H1 (cell line): ENCODE measurements around the gene BUD13. TPM values are rescaled to one million over a fixed set of nuclear protein-coding genes. Genes with fewer than 3 reads are reported as not detected.

Experiments
- CTCF ChIA-PET: fragments of 300-600 bp; sonication (Branson Sonifier 250); formaldehyde crosslinking; loops from one replicate; lab custom pipeline; 2021; ENCODE audit not compliant: partially characterized antibody; lab: Charles Lee
- POLR2A ChIA-PET: fragments of 300-600 bp; sonication (Branson Sonifier 250); formaldehyde crosslinking; loops from one replicate; lab custom pipeline; 2021; ENCODE audit warnings: inconsistent platforms; ENCODE audit not compliant: partially characterized antibody; lab: Charles Lee
- DNase-seq, 2 experiments: peaks; one replicate each; pipeline versions ENCODE4 v3.0.0 to v3.0.0-alpha.2; 2010 to 2022; ENCODE audit warnings: low spot score in 2 of 2, low read depth in 1 of 2, mixed read lengths in 1 of 2
- FAIRE-seq: peaks from 2 replicates; lab custom pipeline; 2011; peaks lifted over from hg19 to GRCh38; lab: Jason Lieb, UNC
- H2AFZ ChIP-seq: 2 replicates; pipeline ENCODE4 v1.8.1; 2012; ENCODE audit warnings: low read length, inconsistent platforms
- H2AK5ac ChIP-seq: 2 replicates; pipeline ENCODE4 v1.6.1; 2013; ENCODE audit warnings: low read depth, low read length
- H2BK120ac ChIP-seq: replicated peaks from 2 replicates; pipeline ENCODE3; 2013; ENCODE audit warnings: low read depth, low read length, inconsistent platforms
- H2BK12ac ChIP-seq: 2 replicates; pipeline ENCODE4 v1.6.1; 2013; ENCODE audit warnings: low read depth, low read length
- H2BK15ac ChIP-seq: 2 replicates; pipeline ENCODE4 v1.6.1; 2013; ENCODE audit warnings: low read length
- H2BK20ac ChIP-seq: 2 replicates; pipeline ENCODE4 v1.6.1; 2013; ENCODE audit warnings: low read length
- H2BK5ac ChIP-seq: 2 replicates; pipeline ENCODE4 v1.6.1; 2013; ENCODE audit warnings: low read depth, low read length
- H3K14ac ChIP-seq: 2 replicates; pipeline ENCODE4 v1.6.1; 2013; ENCODE audit warnings: inconsistent platforms; ENCODE audit not compliant: insufficient read length
- H3K18ac ChIP-seq: 2 replicates; pipeline ENCODE4 v1.6.1; 2013; ENCODE audit warnings: low read length; ENCODE audit errors: extremely low read depth
- H3K23ac ChIP-seq: 2 replicates; pipeline ENCODE4 v1.6.1; 2013; ENCODE audit warnings: inconsistent platforms; ENCODE audit not compliant: insufficient read length
- H3K23me2 ChIP-seq: 2 replicates; pipeline ENCODE4 v1.6.1; 2013; ENCODE audit warnings: low read depth, low read length
- H3K27ac ChIP-seq: 2 replicates; pipeline ENCODE4 v1.6.1; 2011; ENCODE audit warnings: low read depth, low read length, inconsistent platforms
- H3K27me3 ChIP-seq, 4 experiments: replicated peaks in 1 of 4; 1 replicate in 1 of 4; 2 replicates in 3 of 4; pipeline versions ENCODE4 v1.6.1 to v1.8.1; 2011 to 2013; ENCODE audit warnings: low read length in 3 of 4, mild to moderate bottlenecking in 3 of 4, inconsistent platforms in 2 of 4, mixed read lengths in 2 of 4, moderate library complexity in 1 of 4; ENCODE audit not compliant: control insufficient read depth in 3 of 4, insufficient read depth in 3 of 4; ENCODE audit errors: extremely low read depth in 1 of 4
- H3K36me3 ChIP-seq, 4 experiments: 2 replicates each; pipeline versions ENCODE4 v1.6.1 to v1.8.1; 2011 to 2013; ENCODE audit warnings: mild to moderate bottlenecking in 4 of 4, low read length in 3 of 4, moderate library complexity in 2 of 4, control low read depth in 1 of 4, inconsistent platforms in 1 of 4; ENCODE audit not compliant: insufficient read depth in 4 of 4, control insufficient read depth in 2 of 4
- H3K4ac ChIP-seq: replicated peaks from 2 replicates; pipeline ENCODE3; 2013; ENCODE audit warnings: low read length, low read depth, mixed read lengths, inconsistent platforms; ENCODE audit not compliant: insufficient read length
- H3K4me1 ChIP-seq, 4 experiments: replicated peaks in 1 of 4; 1 replicate in 1 of 4; 2 replicates in 3 of 4; pipeline versions ENCODE4 v1.6.1 to v1.8.1; 2011 to 2013; ENCODE audit warnings: low read length in 3 of 4, inconsistent platforms in 2 of 4, mixed read lengths in 1 of 4; ENCODE audit not compliant: insufficient read depth in 4 of 4, control insufficient read depth in 3 of 4
- H3K4me2 ChIP-seq, 2 experiments: 2 replicates each; pipeline versions ENCODE4 v1.6.1 to v1.8.1; 2011 to 2013; ENCODE audit warnings: low read depth in 2 of 2, low read length in 2 of 2, control low read depth in 1 of 2, inconsistent platforms in 1 of 2, mild to moderate bottlenecking in 1 of 2; ENCODE audit not compliant: insufficient read depth in 1 of 2
- H3K4me3 ChIP-seq, 4 experiments: fragments of 200-600, 300-600 bp in 1 of 4; sonication (generic), shearing (Covaris generic), sonication (Bioruptor Twin) in 1 of 4; 2 replicates each; pipeline versions ENCODE4 v1.5.1 to v1.8.1; 2011 to 2016; ENCODE audit warnings: low read length in 4 of 4, low read depth in 3 of 4, control low read depth in 2 of 4, inconsistent platforms in 2 of 4, mild to moderate bottlenecking in 2 of 4, mixed read lengths in 1 of 4, moderate library complexity in 1 of 4; ENCODE audit not compliant: insufficient read depth in 2 of 4; ENCODE audit errors: extremely low read depth in 1 of 4
- H3K56ac ChIP-seq: replicated peaks from 2 replicates; pipeline ENCODE3; 2013; ENCODE audit warnings: low read depth, mild to moderate bottlenecking, mixed read lengths, low read length, inconsistent platforms; ENCODE audit not compliant: insufficient read length
- H3K79me1 ChIP-seq: 2 replicates; pipeline ENCODE4 v1.6.1; 2013; ENCODE audit warnings: low read depth, low read length, control low read depth
- H3K79me2 ChIP-seq, 2 experiments: 2 replicates each; pipeline versions ENCODE4 v1.6.1 to v1.8.1; 2012 to 2013; ENCODE audit warnings: low read length in 2 of 2, mild to moderate bottlenecking in 2 of 2, inconsistent platforms in 1 of 2; ENCODE audit not compliant: insufficient read depth in 2 of 2, control insufficient read depth in 1 of 2
- H3K9ac ChIP-seq, 4 experiments: replicated peaks in 1 of 4; 1 replicate in 1 of 4; 2 replicates in 3 of 4; pipeline versions ENCODE4 v1.6.1 to v1.8.1; 2011 to 2013; ENCODE audit warnings: low read depth in 3 of 4, low read length in 3 of 4, control low read depth in 2 of 4, mild to moderate bottlenecking in 2 of 4, moderate library complexity in 2 of 4, inconsistent platforms in 1 of 4; ENCODE audit errors: extremely low read depth in 1 of 4
- H3K9me3 ChIP-seq, 2 experiments: 2 replicates each; pipeline versions ENCODE4 v1.6.1 to v1.8.1; 2012 to 2013; ENCODE audit warnings: mild to moderate bottlenecking in 2 of 2, moderate library complexity in 2 of 2, control low read depth in 1 of 2, inconsistent platforms in 1 of 2, low read depth in 1 of 2, low read length in 1 of 2, mixed read lengths in 1 of 2; ENCODE audit not compliant: insufficient read depth in 2 of 2
- H4K20me1 ChIP-seq, 2 experiments: replicated peaks in 1 of 2; 2 replicates each; pipeline versions ENCODE3 to v1.8.1; 2011 to 2013; ENCODE audit warnings: inconsistent platforms in 2 of 2, low read length in 2 of 2, mild to moderate bottlenecking in 1 of 2; ENCODE audit not compliant: insufficient read depth in 2 of 2, control insufficient read depth in 1 of 2
- H4K5ac ChIP-seq: 2 replicates; pipeline ENCODE4 v1.6.1; 2013; ENCODE audit warnings: low read length, low read depth, mixed read lengths, inconsistent platforms; ENCODE audit not compliant: insufficient read length
- H4K8ac ChIP-seq: 2 replicates; pipeline ENCODE4 v1.8.0; 2013; ENCODE audit warnings: mild to moderate bottlenecking, moderate library complexity, low read length, inconsistent platforms; ENCODE audit not compliant: insufficient read depth; ENCODE audit errors: extremely low read depth
- H4K91ac ChIP-seq: replicated peaks from 2 replicates; pipeline ENCODE3; 2013; ENCODE audit warnings: low read length, mixed read lengths, inconsistent platforms; ENCODE audit not compliant: insufficient read length
- CBX5 ChIP-seq: fragments of 300-800, 300-1000 bp; sonication (generic); IDR thresholded peaks from 2 replicates; pipeline ENCODE4 v1.7.1; 2016; ENCODE audit warnings: antibody characterized with exemption, low read length, low read depth
- CEBPB ChIP-seq: IDR thresholded peaks from 2 replicates; pipeline ENCODE4 v1.6.1; 2012; ENCODE audit warnings: low read depth, low read length
- CTCF ChIP-seq, 3 experiments: IDR thresholded peaks; 1 replicate in 2 of 3; 2 replicates in 1 of 3; pipeline versions ENCODE4 v1.5.1 to v1.6.1; 2011; ENCODE audit warnings: low read length in 3 of 3, mild to moderate bottlenecking in 3 of 3, inconsistent platforms in 2 of 3, low read depth in 1 of 3, moderate library complexity in 1 of 3; ENCODE audit not compliant: insufficient read depth in 1 of 3; ENCODE audit errors: control extremely low read depth in 1 of 3
- EP300 ChIP-seq, 2 experiments: IDR thresholded peaks; 1 replicate in 1 of 2; 2 replicates in 1 of 2; pipeline ENCODE4 v1.6.1; 2011 to 2012; ENCODE audit warnings: low read depth in 2 of 2, low read length in 2 of 2, mild to moderate bottlenecking in 2 of 2, borderline replicate concordance in 1 of 2, inconsistent platforms in 1 of 2, moderate library complexity in 1 of 2
- GTF2F1 ChIP-seq: IDR thresholded peaks from 2 replicates; pipeline ENCODE4 v1.6.1; 2012; ENCODE audit warnings: low read depth, low read length, improper control_type of control experiment, borderline replicate concordance
- JUN ChIP-seq: IDR thresholded peaks from 2 replicates; pipeline ENCODE4 v1.6.1; 2011; ENCODE audit warnings: low read depth, mild to moderate bottlenecking, improper control_type of control experiment, low read length
- RBBP5 ChIP-seq: IDR thresholded peaks from 2 replicates; pipeline ENCODE4 v1.7.1; 2012; ENCODE audit warnings: low read depth, mild to moderate bottlenecking, inconsistent platforms, low read length, moderate library complexity, borderline replicate concordance
- RFX5 ChIP-seq: IDR thresholded peaks from 2 replicates; pipeline ENCODE4 v1.6.1; 2011; ENCODE audit warnings: low read depth, low read length, improper control_type of control experiment, borderline replicate concordance
- SIX5 ChIP-seq: IDR thresholded peaks from 2 replicates; pipeline ENCODE4 v1.6.1; 2011; ENCODE audit warnings: mild to moderate bottlenecking, low read depth, low read length
- SRF ChIP-seq: IDR thresholded peaks from 2 replicates; pipeline ENCODE4 v1.6.1; 2011; ENCODE audit warnings: mild to moderate bottlenecking, low read depth, low read length, moderate library complexity
- TBP ChIP-seq: IDR thresholded peaks from 2 replicates; pipeline ENCODE4 v1.6.1; 2011; ENCODE audit warnings: low read depth, low read length, improper control_type of control experiment
- TCF12 ChIP-seq: IDR thresholded peaks from 2 replicates; pipeline ENCODE4 v1.6.1; 2011; ENCODE audit warnings: low read depth, mild to moderate bottlenecking, low read length
- WGBS, 2 experiments: shearing (Covaris generic) in 1 of 2; methylation state at CpG; one replicate each; pipeline versions ENCODE4 v1.1.6 to v1.1.7; 2013 to 2015; ENCODE audit warnings: low lambda C conversion rate in 2 of 2, mixed read lengths in 2 of 2, inconsistent platforms in 1 of 2, low coverage in 1 of 2, missing lambda C conversion rate in 1 of 2; ENCODE audit not compliant: insufficient replicate concordance in 2 of 2, insufficient coverage in 1 of 2, insufficient read length in 1 of 2; ENCODE audit errors: extremely low coverage in 1 of 2, missing lambda C conversion rate in 1 of 2; 5-methylcytosine and 5-hydroxymethylcytosine counted together
- polyA plus RNA-seq, 7 experiments: library from polyadenylated mRNA; depleted of rRNA in 3 of 7; stranded (reverse) in 5 of 7; unstranded in 2 of 7; fragments of >200 nt in 5 of 7; fragments of 200-250 nt in 2 of 7; gene quantifications; 1 replicate in 5 of 7; 2 replicates in 1 of 7; 4 replicates in 1 of 7; pipeline versions ENCODE4 v1.2.1 to v1.2.3, GENCODE V29; 2011 to 2013; ENCODE audit warnings: missing spikeins in 2 of 7, mixed read lengths in 2 of 7
- total RNA-seq: library from RNA; stranded (reverse); fragmentation: NEBNext Ultra II Directional; extraction: Animal tissue kit (Norgen Biotek cat#: 25700); gene quantifications from 2 replicates; pipeline ENCODE4 v1.2.1, GENCODE V29; 2021

The BUD13 gene
- total and polyA plus RNA-seq, 2 of the 8 experiments (the other 6 are each of a cell fraction or from before 2014, with no cell fraction given) = 24.8 to 27.2 TPM

DNA sequence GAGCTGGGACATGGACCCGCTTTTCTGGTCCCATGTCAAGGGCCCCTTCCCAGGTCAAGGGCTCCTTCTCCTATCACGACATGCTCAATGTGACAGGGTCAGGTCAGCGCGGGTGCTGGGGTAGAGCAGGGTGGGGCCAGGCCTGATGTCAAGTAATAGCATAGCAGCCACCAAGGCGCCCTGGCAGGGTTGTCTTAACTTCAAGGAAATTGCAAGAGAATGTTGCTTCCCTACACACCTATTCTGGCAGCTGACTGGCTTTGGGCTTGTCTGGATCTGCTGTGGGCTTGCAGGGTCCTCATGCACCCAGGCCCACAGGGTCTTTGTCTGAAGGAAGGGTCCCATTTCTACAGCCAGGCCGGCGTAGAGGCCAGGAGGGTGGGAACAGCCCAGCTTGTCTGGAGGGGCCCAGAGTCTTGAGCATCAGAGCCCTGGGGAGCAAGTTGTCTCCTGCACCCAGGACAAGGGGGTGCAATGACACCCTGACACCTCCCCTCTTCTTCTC lies 71.4 kb downstream of the BUD13 start:
- CTCF ChIA-PET = interaction anchor here (0.6 to 4.3 kb wide), 12 partner anchors 9 to 310 kb away, joined by 3 to 35 read pairs (median 4); no protein-coding TSS in a partner anchor
- H2BK15ac ChIP-seq = no peak overlapping the region
- H4K20me1 ChIP-seq = no peaks in the 10 kb centered on the region
- H4K5ac ChIP-seq = no peak overlapping the region
- no peak overlapping the region for H3K4ac ChIP-seq
- H3K4me1 ChIP-seq = peaks cover 3 to 15% (median 12%) of the 10 kb centered on the region in 4 experiments; a peak in 6 of 7 replicates
- H3K9ac ChIP-seq = no peak overlapping the region
- no peak overlapping the region for H3K4me3 ChIP-seq
- no peak for FAIRE-seq
- no peak overlapping the region for H2BK5ac ChIP-seq
- no peak overlapping the region for H3K23ac ChIP-seq
- H3K23me2 ChIP-seq = no peaks in the 10 kb centered on the region; the same call in 1 of the 2 replicates
- no peak overlapping the region for H2BK120ac ChIP-seq
- H3K56ac ChIP-seq = no peak overlapping the region
- H3K36me3 ChIP-seq = no peaks in the 10 kb centered on the region
- H3K79me1 ChIP-seq = no peaks in the 10 kb centered on the region
- H3K9me3 ChIP-seq = no peaks in the 10 kb centered on the region
- no peak overlapping the region for H2AK5ac ChIP-seq
- H3K27me3 ChIP-seq = no peaks in the 10 kb centered on the region
- no peak overlapping the region for H3K4me2 ChIP-seq
- no peak overlapping the region for H2BK20ac ChIP-seq
- 88% methylated on average over 7 of the region's 7 CpGs; no CpG with 5 or more reads in 1 of the 2 experiments for WGBS, 2 experiments
- no peak overlapping the region for H2AFZ ChIP-seq
- peak in 1 of 2 experiments; percentile 36 for DNase-seq
- no peak overlapping the region for H4K91ac ChIP-seq
- POLR2A ChIA-PET = no interaction called here
- no peak overlapping the region for H3K18ac ChIP-seq
- H3K27ac ChIP-seq = no peak overlapping the region
- H4K8ac ChIP-seq = no peak overlapping the region
- no peak overlapping the region for H2BK12ac ChIP-seq
- H3K79me2 ChIP-seq = no peaks in the 10 kb centered on the region
- H3K14ac ChIP-seq = no peak overlapping the region
- no peak for TF ChIP-seq CEBPB
- no peak for TF ChIP-seq CBX5
- no peak for TF ChIP-seq EP300 (IDR thresholded peaks at IDR 0.05; ENCODE audit: borderline replicate concordance in 1 of 2, low read depth in 2 of 2, low read length in 2 of 2)
- no peak for TF ChIP-seq RFX5
- TF ChIP-seq TCF12 = no peak
- TF ChIP-seq SRF = no peak
- TF ChIP-seq RBBP5 = no peak
- TF ChIP-seq TBP = no peak
- TF ChIP-seq CTCF (IDR thresholded peaks at IDR 0.05; ENCODE audit: control extremely low read depth in 1 of 3, insufficient read depth in 1 of 3, low read depth in 1 of 3, low read length in 3 of 3) = no peak
- TF ChIP-seq JUN = no peak
- TF ChIP-seq GTF2F1 = no peak
- TF ChIP-seq SIX5 = no peak
